H9 (cell line): ENCODE data around the gene EFCAB6. TPM values are rescaled to one million over a fixed set of nuclear protein-coding genes. Genes with fewer than 3 reads are reported as not detected.

Experiments
- DNase-seq: peaks from one replicate; pipeline ENCODE4 v3.0.0-alpha.2; 2017
- H2AFZ ChIP-seq: one replicate; pipeline ENCODE4 v1.6.1; 2013; ENCODE audit warnings: mild to moderate bottlenecking, low read length, control low read depth, moderate library complexity
- H2AK5ac ChIP-seq: 2 replicates; pipeline ENCODE4 v1.6.1; 2013; ENCODE audit warnings: low read length, control low read depth, mixed read lengths; ENCODE audit not compliant: insufficient read length
- H2BK120ac ChIP-seq: one replicate; pipeline ENCODE4 v1.6.1; 2013; ENCODE audit warnings: low read depth, mild to moderate bottlenecking, low read length, control low read depth, inconsistent platforms; ENCODE audit not compliant: poor library complexity, severe bottlenecking
- H2BK12ac ChIP-seq: 2 replicates; pipeline ENCODE4 v1.6.1; 2013; ENCODE audit warnings: low read length, control low read depth, mixed read lengths, low read depth; ENCODE audit not compliant: insufficient read length
- H2BK15ac ChIP-seq: 2 replicates; pipeline ENCODE4 v1.6.1; 2013; ENCODE audit warnings: low read depth, low read length, control low read depth
- H2BK20ac ChIP-seq: one replicate; pipeline ENCODE4 v1.6.1; 2013; ENCODE audit warnings: low read depth, mild to moderate bottlenecking, low read length, control low read depth, inconsistent platforms; ENCODE audit not compliant: poor library complexity, severe bottlenecking
- H2BK5ac ChIP-seq: 2 replicates; pipeline ENCODE4 v1.6.1; 2013; ENCODE audit warnings: low read length, control low read depth, mixed read lengths; ENCODE audit not compliant: insufficient read length
- H3K14ac ChIP-seq: 2 replicates; pipeline ENCODE4 v1.6.1; 2013; ENCODE audit warnings: low read length, control low read depth; ENCODE audit not compliant: insufficient read depth
- H3K18ac ChIP-seq: 2 replicates; pipeline ENCODE4 v1.6.1; 2013; ENCODE audit warnings: low read depth, mild to moderate bottlenecking, mixed read lengths, low read length, control low read depth; ENCODE audit not compliant: insufficient read length
- H3K23ac ChIP-seq: 2 replicates; pipeline ENCODE4 v1.6.1; 2013; ENCODE audit warnings: low read length, control low read depth, mixed read lengths, low read depth; ENCODE audit not compliant: insufficient read length
- H3K23me2 ChIP-seq: 2 replicates; pipeline ENCODE4 v1.6.1; 2013; ENCODE audit warnings: low read depth, mild to moderate bottlenecking, mixed read lengths, low read length, control low read depth; ENCODE audit not compliant: insufficient read length, poor library complexity, severe bottlenecking
- H3K27ac ChIP-seq: 2 replicates; pipeline ENCODE4 v1.5.1; 2013; ENCODE audit warnings: low read length, control low read depth, mixed read lengths, low read depth; ENCODE audit not compliant: insufficient read length
- H3K27me3 ChIP-seq: 2 replicates; pipeline ENCODE4 v1.6.1; 2013; ENCODE audit warnings: low read length, control low read depth, inconsistent platforms; ENCODE audit not compliant: insufficient read depth
- H3K4ac ChIP-seq: 2 replicates; pipeline ENCODE4 v1.6.1; 2013; ENCODE audit warnings: low read depth, mild to moderate bottlenecking, control low read depth, inconsistent platforms, low read length, moderate library complexity
- H3K4me1 ChIP-seq: 2 replicates; pipeline ENCODE4 v1.6.1; 2013; ENCODE audit warnings: low read length, control low read depth, inconsistent platforms; ENCODE audit not compliant: insufficient read depth
- H3K4me2 ChIP-seq: 2 replicates; pipeline ENCODE4 v1.6.1; 2013; ENCODE audit warnings: low read length, control low read depth, mixed read lengths; ENCODE audit not compliant: insufficient read length, insufficient read depth
- H3K56ac ChIP-seq: 2 replicates; pipeline ENCODE4 v1.6.1; 2013; ENCODE audit warnings: low read depth, mild to moderate bottlenecking, mixed read lengths, low read length, control low read depth; ENCODE audit not compliant: insufficient read length
- H3K79me1 ChIP-seq: 2 replicates; pipeline ENCODE4 v1.6.1; 2013; ENCODE audit warnings: low read depth, mild to moderate bottlenecking, moderate library complexity, low read length, control low read depth, inconsistent platforms; ENCODE audit not compliant: insufficient read depth, poor library complexity, severe bottlenecking
- H3K79me2 ChIP-seq: 2 replicates; pipeline ENCODE4 v1.6.1; 2013; ENCODE audit warnings: low read length, control low read depth, inconsistent platforms; ENCODE audit not compliant: insufficient read depth
- H3K9ac ChIP-seq: 2 replicates; pipeline ENCODE4 v1.6.1; 2013; ENCODE audit warnings: low read length, control low read depth, mixed read lengths; ENCODE audit not compliant: insufficient read length; ENCODE audit errors: extremely low read depth
- H3K9me3 ChIP-seq: one replicate; pipeline ENCODE4 v1.6.1; 2013; ENCODE audit warnings: low read depth, low read length, inconsistent platforms; ENCODE audit not compliant: control insufficient read depth
- H3T11ph ChIP-seq: one replicate; pipeline ENCODE4 v1.6.1; 2013; ENCODE audit warnings: mild to moderate bottlenecking, low read length, control low read depth, inconsistent platforms
- H4K20me1 ChIP-seq: one replicate; pipeline ENCODE4 v1.6.1; 2013; ENCODE audit not compliant: control insufficient read depth, insufficient read length, insufficient read depth
- H4K5ac ChIP-seq: 2 replicates; pipeline ENCODE4 v1.6.1; 2013; ENCODE audit warnings: low read depth, mild to moderate bottlenecking, mixed read lengths, low read length, control low read depth; ENCODE audit not compliant: insufficient read length
- H4K8ac ChIP-seq: replicated peaks from 2 replicates; pipeline ENCODE4 v1.6.1; 2013; ENCODE audit warnings: low read length, control low read depth, mixed read lengths, low read depth; ENCODE audit not compliant: insufficient read length
- H4K91ac ChIP-seq: 2 replicates; pipeline ENCODE4 v1.6.1; 2013; ENCODE audit warnings: low read depth, mild to moderate bottlenecking, moderate library complexity, mixed read lengths, low read length, control low read depth; ENCODE audit not compliant: insufficient read length
- H3K27ac Mint-ChIP-seq, 3 experiments: 2 replicates in 2 of 3; 3 replicates in 1 of 3; pipeline ENCODE4 v1.8.0; 2020 to 2021; ENCODE audit warnings: mixed read lengths in 3 of 3, mild to moderate bottlenecking in 1 of 3, moderate library complexity in 1 of 3
- H3K27me3 Mint-ChIP-seq: 2 replicates; pipeline ENCODE4 v1.8.0; 2021; ENCODE audit warnings: low read depth, mild to moderate bottlenecking, moderate library complexity, mixed read lengths
- H3K36me3 Mint-ChIP-seq, 3 experiments: 2 replicates in 2 of 3; 3 replicates in 1 of 3; pipeline ENCODE4 v1.8.0; 2020 to 2021; ENCODE audit warnings: low read depth in 3 of 3, mixed read lengths in 3 of 3; ENCODE audit not compliant: insufficient read depth in 1 of 3
- H3K4me1 Mint-ChIP-seq, 2 experiments: 2 replicates each; pipeline ENCODE4 v1.8.0; 2020; ENCODE audit warnings: mixed read lengths in 2 of 2
- H3K4me3 Mint-ChIP-seq, 2 experiments: 2 replicates in 1 of 2; 3 replicates in 1 of 2; pipeline ENCODE4 v1.8.0; 2020 to 2021; ENCODE audit warnings: mild to moderate bottlenecking in 2 of 2, mixed read lengths in 2 of 2, moderate library complexity in 1 of 2
- H3K9me3 Mint-ChIP-seq, 2 experiments: 2 replicates in 1 of 2; 3 replicates in 1 of 2; pipeline ENCODE4 v1.8.0; 2020; ENCODE audit warnings: mild to moderate bottlenecking in 2 of 2, mixed read lengths in 2 of 2, moderate library complexity in 1 of 2
- CTCF ChIP-seq: fragments of 200-600 bp; sonication (generic); conservative IDR thresholded peaks from 3 replicates; pipeline ENCODE4 v1.8.0; 2021; ENCODE audit warnings: antibody characterized with exemption, mild to moderate bottlenecking
- WGBS: extraction: QIAGEN DNeasy Blood & Tissue Kit; methylation state at CpG from one replicate; pipeline ENCODE4 v1.1.7; 2013; ENCODE audit warnings: missing lambda C conversion rate, low lambda C conversion rate, mixed read lengths; ENCODE audit not compliant: insufficient read length; ENCODE audit errors: extremely low coverage; 5-methylcytosine and 5-hydroxymethylcytosine counted together
- total RNA-seq: library from RNA; stranded (reverse); gene quantifications from 2 replicates; pipeline ENCODE4 v1.2.1, GENCODE V29; 2021

EFCAB6 gene
- total RNA-seq, 1 experiment from 2014 or later: 0.31 TPM

GRCh38 chr22:43479962-43480361 lies 332.1 kb downstream of the EFCAB6 start:
- WGBS: no CpG with 5 or more reads among the region's 7 CpGs

More at GRCh38 chr22:43479962-43480361, 332.1 kb downstream of the EFCAB6 start:
- no peak overlapping the region for H4K91ac ChIP-seq
- no peak for TF ChIP-seq CTCF
- no peaks in the 10 kb centered on the region for H3K4me1 ChIP-seq
- no peaks in the 10 kb centered on the region for H3K9me3 ChIP-seq
- DNase-seq: no peak
- H3T11ph ChIP-seq: no peak overlapping the region
- no peak overlapping the region for H3K23ac ChIP-seq
- no peaks in the 10 kb centered on the region for H3K23me2 ChIP-seq
- H3K4me3 Mint-ChIP-seq: no peak overlapping the region
- no peak overlapping the region for H3K27ac Mint-ChIP-seq
- no peaks in the 10 kb centered on the region for H3K79me1 ChIP-seq
- H2AFZ ChIP-seq: no peak overlapping the region
- H3K79me2 ChIP-seq: no peaks in the 10 kb centered on the region
- H3K36me3 Mint-ChIP-seq: no peaks in the 10 kb centered on the region
- no peak overlapping the region for H2BK15ac ChIP-seq
- no peak overlapping the region for H3K27ac ChIP-seq
- H3K18ac ChIP-seq: no peak overlapping the region
- no peak overlapping the region for H2BK120ac ChIP-seq
- no peak overlapping the region for H4K5ac ChIP-seq
- H3K9me3 Mint-ChIP-seq: no peaks in the 10 kb centered on the region
- H3K9ac ChIP-seq: no peak overlapping the region
- peaks cover 9% of the 10 kb centered on the region; the same call in 1 of the 2 replicates for H3K27me3 Mint-ChIP-seq
- H3K4me2 ChIP-seq: no peak overlapping the region
- no peak overlapping the region for H3K56ac ChIP-seq
- no peak overlapping the region for H3K14ac ChIP-seq
- H4K8ac ChIP-seq: no peak overlapping the region
- no peak overlapping the region for H2AK5ac ChIP-seq
- no peak overlapping the region for H2BK12ac ChIP-seq
- H2BK20ac ChIP-seq: no peak overlapping the region
- no peaks in the 10 kb centered on the region for H4K20me1 ChIP-seq
- H2BK5ac ChIP-seq: no peak overlapping the region
- no peak overlapping the region for H3K4ac ChIP-seq
- peaks cover 11 to 14% of the 10 kb centered on the region in 2 experiments for H3K4me1 Mint-ChIP-seq
- H3K27me3 ChIP-seq: no peaks in the 10 kb centered on the region
